ENCODE data around the gene CCDC68.

Gene CCDC68

GRCh38 chr18:54931152-54931551 is 28.1 kb downstream of the CCDC68 start:
- H3K4me3 ChIP-seq (ENCODE audit: low read depth, low read length): no peak overlapping the region
- in situ Hi-C loops (cut with HindIII; ENCODE audit: low sequenced_read_pairs): no loop called here
- TF ChIP-seq, protein P1, sequence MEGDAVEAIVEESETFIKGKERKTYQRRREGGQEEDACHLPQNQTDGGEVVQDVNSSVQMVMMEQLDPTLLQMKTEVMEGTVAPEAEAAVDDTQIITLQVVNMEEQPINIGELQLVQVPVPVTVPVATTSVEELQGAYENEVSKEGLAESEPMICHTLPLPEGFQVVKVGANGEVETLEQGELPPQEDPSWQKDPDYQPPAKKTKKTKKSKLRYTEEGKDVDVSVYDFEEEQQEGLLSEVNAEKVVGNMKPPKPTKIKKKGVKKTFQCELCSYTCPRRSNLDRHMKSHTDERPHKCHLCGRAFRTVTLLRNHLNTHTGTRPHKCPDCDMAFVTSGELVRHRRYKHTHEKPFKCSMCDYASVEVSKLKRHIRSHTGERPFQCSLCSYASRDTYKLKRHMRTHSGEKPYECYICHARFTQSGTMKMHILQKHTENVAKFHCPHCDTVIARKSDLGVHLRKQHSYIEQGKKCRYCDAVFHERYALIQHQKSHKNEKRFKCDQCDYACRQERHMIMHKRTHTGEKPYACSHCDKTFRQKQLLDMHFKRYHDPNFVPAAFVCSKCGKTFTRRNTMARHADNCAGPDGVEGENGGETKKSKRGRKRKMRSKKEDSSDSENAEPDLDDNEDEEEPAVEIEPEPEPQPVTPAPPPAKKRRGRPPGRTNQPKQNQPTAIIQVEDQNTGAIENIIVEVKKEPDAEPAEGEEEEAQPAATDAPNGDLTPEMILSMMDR (IDR thresholded peaks at IDR 0.05; ENCODE audit: low read depth, low read length): no peak
- DNase-seq (ENCODE audit: low read depth, low spot score): no peak

DNA sequence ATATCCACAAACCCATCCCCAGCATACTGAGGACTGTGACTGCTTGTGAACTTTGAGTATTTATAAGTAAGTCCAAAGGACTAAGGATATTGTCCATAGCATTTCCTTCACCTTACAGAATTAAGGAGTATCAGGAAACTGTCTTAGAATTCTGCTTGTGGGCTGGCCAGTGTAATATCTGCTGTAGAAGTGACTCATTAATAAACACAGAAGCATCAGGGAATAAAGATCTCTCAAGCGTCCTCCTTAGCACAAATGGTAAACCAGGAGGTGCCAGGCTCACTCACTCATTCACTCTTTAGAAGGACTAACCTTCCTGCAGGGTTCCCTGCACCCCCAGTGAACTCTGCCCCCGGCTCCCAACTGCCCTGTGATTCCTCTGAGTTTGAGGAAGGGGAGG is 31.0 kb downstream of the CCDC68 start:
- H3K4me3 ChIP-seq (ENCODE audit: low read depth, low read length): no peak overlapping the region
- DNase-seq (ENCODE audit: low read depth, low spot score): no peak
- in situ Hi-C loops (cut with HindIII; ENCODE audit: low sequenced_read_pairs): no loop called here
- TF ChIP-seq, protein P1 (IDR thresholded peaks at IDR 0.05; ENCODE audit: low read depth, low read length): no peak

DNA sequence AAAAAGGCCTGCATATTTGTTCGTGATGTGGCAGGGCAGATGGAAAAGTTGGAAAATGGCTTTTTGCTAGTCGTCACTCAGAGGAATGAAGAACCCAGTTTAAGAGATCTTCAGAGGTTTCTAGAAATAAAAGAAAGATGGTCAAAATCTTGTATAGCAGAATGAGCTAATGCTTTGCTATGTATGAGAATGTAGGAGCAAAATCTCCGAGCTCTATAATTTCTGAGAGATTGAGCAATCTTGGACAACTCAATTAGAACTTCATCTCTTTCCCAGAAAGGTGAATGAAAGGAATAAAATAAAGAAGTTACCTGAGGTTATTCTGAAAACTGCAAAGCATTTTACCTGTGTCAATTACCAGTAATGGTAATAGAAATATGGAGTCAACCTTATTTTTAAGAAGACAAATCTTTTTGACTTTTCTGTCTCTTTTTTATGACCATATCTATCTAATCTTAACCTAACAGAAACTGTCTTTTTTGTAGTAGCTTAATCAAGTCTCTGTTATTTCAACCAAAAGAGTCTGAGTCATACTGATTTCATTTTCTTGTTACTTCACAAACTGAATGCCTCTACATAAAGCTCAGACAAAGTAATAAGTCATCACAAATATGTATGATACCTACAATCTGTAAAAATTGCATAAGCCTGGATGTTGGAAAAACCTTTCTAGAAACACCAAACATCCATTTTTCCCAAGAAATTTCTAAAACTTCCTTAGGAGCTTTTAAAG is 32.5 kb downstream of the CCDC68 start:
- no peak overlapping the region for H3K4me3 ChIP-seq (ENCODE audit: low read depth, low read length)
- no peak for DNase-seq (ENCODE audit: low read depth, low spot score)
- TF ChIP-seq, protein P1 (IDR thresholded peaks at IDR 0.05; ENCODE audit: low read depth, low read length): no peak
- in situ Hi-C loops (cut with HindIII; ENCODE audit: low sequenced_read_pairs): no loop called here

DNA sequence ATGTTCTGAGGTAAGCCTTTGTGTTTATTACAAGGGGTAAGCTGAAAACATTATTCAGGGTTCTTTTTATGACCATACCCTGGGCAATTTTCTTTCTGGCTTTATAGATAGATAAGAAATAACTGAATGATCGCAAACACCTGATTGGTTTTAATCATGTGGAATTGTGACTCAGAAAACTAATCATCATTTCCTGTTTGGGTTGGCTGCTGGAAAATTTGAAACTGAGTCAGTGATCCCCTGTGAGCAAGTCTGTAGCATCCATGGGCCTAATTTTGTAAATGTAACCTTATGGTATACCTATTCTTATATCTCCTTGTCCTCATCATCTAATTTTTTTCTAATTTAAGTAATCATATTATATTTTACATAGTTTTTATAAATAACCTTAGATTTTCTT is 34.3 kb downstream of the CCDC68 start:
- TF ChIP-seq, protein P1 (IDR thresholded peaks at IDR 0.05; ENCODE audit: low read depth, low read length): no peak
- no peak overlapping the region for H3K4me3 ChIP-seq (ENCODE audit: low read depth, low read length)
- in situ Hi-C loops (cut with HindIII; ENCODE audit: low sequenced_read_pairs): no loop called here
- peak; percentile 30 for DNase-seq (ENCODE audit: low read depth, low spot score)

- in situ Hi-C loops (cut with HindIII; ENCODE audit: low sequenced_read_pairs): no loop called here
- H3K4me3 ChIP-seq (ENCODE audit: low read depth, low read length): no peak overlapping the region
- DNase-seq (ENCODE audit: low read depth, low spot score): no peak
- TF ChIP-seq, protein P1 (IDR thresholded peaks at IDR 0.05; ENCODE audit: low read depth, low read length): no peak
These were observed 35.8 kb downstream of the CCDC68 start for GRCh38 chr18:54923339-54923956.

- no peak overlapping the region for H3K4me3 ChIP-seq (ENCODE audit: low read depth, low read length)
- no peak for DNase-seq (ENCODE audit: low read depth, low spot score)
- in situ Hi-C loops (cut with HindIII; ENCODE audit: low sequenced_read_pairs): no loop called here
- TF ChIP-seq, protein P1 (IDR thresholded peaks at IDR 0.05; ENCODE audit: low read depth, low read length): no peak
These were observed 39.8 kb downstream of the CCDC68 start for GRCh38 chr18:54919412-54919811.
